H1 (cell line): ENCODE measurements around the gene MRPS15. TPM values are rescaled to one million over a fixed set of nuclear protein-coding genes. Genes with fewer than 3 reads are reported as not detected.

Source experiments
- BACH1 ChIP-seq: IDR thresholded peaks from 2 replicates; pipeline ENCODE4 v1.6.1; 2012; ENCODE audit warnings: low read length, improper control_type of control experiment
- CHD1 ChIP-seq: IDR thresholded peaks from 2 replicates; pipeline ENCODE4 v1.6.1; 2012; ENCODE audit warnings: low read depth, low read length, improper control_type of control experiment
- E2F6 ChIP-seq: IDR thresholded peaks from 2 replicates; pipeline ENCODE4 v1.6.1; 2012; ENCODE audit warnings: inconsistent platforms
- JUN ChIP-seq: IDR thresholded peaks from 2 replicates; pipeline ENCODE4 v1.6.1; 2011; ENCODE audit warnings: low read depth, mild to moderate bottlenecking, improper control_type of control experiment, low read length
- JUND ChIP-seq: IDR thresholded peaks from 2 replicates; pipeline ENCODE4 v1.6.1; 2011; ENCODE audit warnings: mild to moderate bottlenecking, improper control_type of control experiment, low read length
- KDM1A ChIP-seq: fragments of 200-600, 300-600 bp; sonication (generic); IDR thresholded peaks from 2 replicates; pipeline ENCODE4 v1.7.1; 2016; ENCODE audit warnings: mild to moderate bottlenecking, low read length, borderline replicate concordance
- PHF8 ChIP-seq: fragments of 200-600 bp; sonication (generic); conservative IDR thresholded peaks from 2 replicates; pipeline ENCODE4 v1.7.1; 2012; ENCODE audit warnings: low read depth, mild to moderate bottlenecking, inconsistent platforms, low read length, moderate library complexity
- POLR2A ChIP-seq, 2 experiments: IDR thresholded peaks; 1 replicate in 1 of 2; 2 replicates in 1 of 2; pipeline ENCODE4 v1.6.1; 2011; ENCODE audit warnings: low read depth in 2 of 2, low read length in 2 of 2, mild to moderate bottlenecking in 2 of 2; ENCODE audit errors: control extremely low read depth in 1 of 2
- RFX5 ChIP-seq: IDR thresholded peaks from 2 replicates; pipeline ENCODE4 v1.6.1; 2011; ENCODE audit warnings: low read depth, low read length, improper control_type of control experiment, borderline replicate concordance
- SP2 ChIP-seq: IDR thresholded peaks from 2 replicates; pipeline ENCODE4 v1.6.1; 2012; ENCODE audit warnings: mild to moderate bottlenecking, low read length, inconsistent platforms
- SP4 ChIP-seq: IDR thresholded peaks from 2 replicates; pipeline ENCODE4 v1.6.1; 2012; ENCODE audit warnings: low read length, inconsistent platforms
- SRF ChIP-seq: IDR thresholded peaks from 2 replicates; pipeline ENCODE4 v1.6.1; 2011; ENCODE audit warnings: mild to moderate bottlenecking, low read depth, low read length, moderate library complexity
- TAF1 ChIP-seq: IDR thresholded peaks from 2 replicates; pipeline ENCODE4 v1.6.1; 2011; ENCODE audit warnings: mild to moderate bottlenecking, low read depth, low read length
- TAF7 ChIP-seq: optimal IDR thresholded peaks from 2 replicates; pipeline ENCODE3; 2011; ENCODE audit warnings: low read depth, mild to moderate bottlenecking, inconsistent platforms, low read length, moderate library complexity, borderline replicate concordance
- TEAD4 ChIP-seq: IDR thresholded peaks from 2 replicates; pipeline ENCODE4 v1.6.1; 2012; ENCODE audit warnings: low read depth, low read length, inconsistent platforms, mixed read lengths
- polyA plus RNA-seq, 7 experiments: library from polyadenylated mRNA; depleted of rRNA in 3 of 7; stranded (reverse) in 5 of 7; unstranded in 2 of 7; fragments of >200 nt in 5 of 7; fragments of 200-250 nt in 2 of 7; gene quantifications; 1 replicate in 5 of 7; 2 replicates in 1 of 7; 4 replicates in 1 of 7; pipeline versions ENCODE4 v1.2.1 to v1.2.3, GENCODE V29; 2011 to 2013; ENCODE audit warnings: missing spikeins in 2 of 7, mixed read lengths in 2 of 7
- total RNA-seq: library from RNA; stranded (reverse); fragmentation: NEBNext Ultra II Directional; extraction: Animal tissue kit (Norgen Biotek cat#: 25700); gene quantifications from 2 replicates; pipeline ENCODE4 v1.2.1, GENCODE V29; 2021
- TF ChIP-seq, protein P1 (sequence below): IDR thresholded peaks from 2 replicates; pipeline ENCODE4 v1.6.1; 2012; ENCODE audit warnings: low read length, inconsistent platforms
- TF ChIP-seq, protein P2 (sequence below): IDR thresholded peaks from 2 replicates; pipeline ENCODE4 v1.6.1; 2011; ENCODE audit warnings: low read length, improper control_type of control experiment
- TF ChIP-seq, protein P3 (sequence below), 3 experiments: IDR thresholded peaks; 1 replicate in 2 of 3; 2 replicates in 1 of 3; pipeline versions ENCODE4 v1.5.1 to v1.6.1; 2011; ENCODE audit warnings: low read length in 3 of 3, mild to moderate bottlenecking in 3 of 3, inconsistent platforms in 2 of 3, low read depth in 1 of 3, moderate library complexity in 1 of 3; ENCODE audit not compliant: insufficient read depth in 1 of 3; ENCODE audit errors: control extremely low read depth in 1 of 3

The MRPS15 gene
- total and polyA plus RNA-seq, 2 of the 8 experiments (the other 6 are each of a cell fraction or from before 2014, with no cell fraction given) = 53.6 to 129 TPM

GRCh38 chr1:36463803-36464604 is at the start of gene MRPS15 (continued):
- TF ChIP-seq RFX5 = no peak
- peak; percentile 92 for TF ChIP-seq JUND
- TF ChIP-seq, protein P1, sequence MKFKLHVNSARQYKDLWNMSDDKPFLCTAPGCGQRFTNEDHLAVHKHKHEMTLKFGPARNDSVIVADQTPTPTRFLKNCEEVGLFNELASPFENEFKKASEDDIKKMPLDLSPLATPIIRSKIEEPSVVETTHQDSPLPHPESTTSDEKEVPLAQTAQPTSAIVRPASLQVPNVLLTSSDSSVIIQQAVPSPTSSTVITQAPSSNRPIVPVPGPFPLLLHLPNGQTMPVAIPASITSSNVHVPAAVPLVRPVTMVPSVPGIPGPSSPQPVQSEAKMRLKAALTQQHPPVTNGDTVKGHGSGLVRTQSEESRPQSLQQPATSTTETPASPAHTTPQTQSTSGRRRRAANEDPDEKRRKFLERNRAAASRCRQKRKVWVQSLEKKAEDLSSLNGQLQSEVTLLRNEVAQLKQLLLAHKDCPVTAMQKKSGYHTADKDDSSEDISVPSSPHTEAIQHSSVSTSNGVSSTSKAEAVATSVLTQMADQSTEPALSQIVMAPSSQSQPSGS = peak; percentile 92
- peak; percentile 98 for TF ChIP-seq SRF
- TF ChIP-seq SP4 = no peak
- peak; percentile 96 for TF ChIP-seq TAF1
- no peak; the same call in 1 of the 2 replicates for TF ChIP-seq BACH1
- no peak for TF ChIP-seq SP2
- peak; percentile 74 for TF ChIP-seq TEAD4
- TF ChIP-seq PHF8 = peak; percentile 95
- TF ChIP-seq, protein P2, sequence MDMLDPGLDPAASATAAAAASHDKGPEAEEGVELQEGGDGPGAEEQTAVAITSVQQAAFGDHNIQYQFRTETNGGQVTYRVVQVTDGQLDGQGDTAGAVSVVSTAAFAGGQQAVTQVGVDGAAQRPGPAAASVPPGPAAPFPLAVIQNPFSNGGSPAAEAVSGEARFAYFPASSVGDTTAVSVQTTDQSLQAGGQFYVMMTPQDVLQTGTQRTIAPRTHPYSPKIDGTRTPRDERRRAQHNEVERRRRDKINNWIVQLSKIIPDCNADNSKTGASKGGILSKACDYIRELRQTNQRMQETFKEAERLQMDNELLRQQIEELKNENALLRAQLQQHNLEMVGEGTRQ = no peak
- TF ChIP-seq KDM1A = peak; percentile 81; the same call in 1 of the 2 replicates
- no peak for TF ChIP-seq E2F6
- TF ChIP-seq, protein P3, sequence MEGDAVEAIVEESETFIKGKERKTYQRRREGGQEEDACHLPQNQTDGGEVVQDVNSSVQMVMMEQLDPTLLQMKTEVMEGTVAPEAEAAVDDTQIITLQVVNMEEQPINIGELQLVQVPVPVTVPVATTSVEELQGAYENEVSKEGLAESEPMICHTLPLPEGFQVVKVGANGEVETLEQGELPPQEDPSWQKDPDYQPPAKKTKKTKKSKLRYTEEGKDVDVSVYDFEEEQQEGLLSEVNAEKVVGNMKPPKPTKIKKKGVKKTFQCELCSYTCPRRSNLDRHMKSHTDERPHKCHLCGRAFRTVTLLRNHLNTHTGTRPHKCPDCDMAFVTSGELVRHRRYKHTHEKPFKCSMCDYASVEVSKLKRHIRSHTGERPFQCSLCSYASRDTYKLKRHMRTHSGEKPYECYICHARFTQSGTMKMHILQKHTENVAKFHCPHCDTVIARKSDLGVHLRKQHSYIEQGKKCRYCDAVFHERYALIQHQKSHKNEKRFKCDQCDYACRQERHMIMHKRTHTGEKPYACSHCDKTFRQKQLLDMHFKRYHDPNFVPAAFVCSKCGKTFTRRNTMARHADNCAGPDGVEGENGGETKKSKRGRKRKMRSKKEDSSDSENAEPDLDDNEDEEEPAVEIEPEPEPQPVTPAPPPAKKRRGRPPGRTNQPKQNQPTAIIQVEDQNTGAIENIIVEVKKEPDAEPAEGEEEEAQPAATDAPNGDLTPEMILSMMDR (IDR thresholded peaks at IDR 0.05; ENCODE audit: control extremely low read depth in 1 of 3, insufficient read depth in 1 of 3, low read depth in 1 of 3, low read length in 3 of 3) = no peak
- no peak for TF ChIP-seq JUN
- TF ChIP-seq TAF7 = peak; percentile 83
- no peak for TF ChIP-seq CHD1
- TF ChIP-seq POLR2A (IDR thresholded peaks at IDR 0.05; ENCODE audit: control extremely low read depth in 1 of 2, low read depth in 2 of 2, low read length in 2 of 2) = peak; percentile 36 to 96
